Measurements from ENCODE around the gene CPS1.

- TF ChIP-seq YY1 (IDR thresholded peaks at IDR 0.05; ENCODE audit: insufficient read depth, insufficient read length), result no peak
- TF ChIP-seq SUZ12 (IDR thresholded peaks at IDR 0.05; ENCODE audit: extremely low read depth, insufficient read depth, insufficient read length), result no peak
- TF ChIP-seq ZNF274 (IDR thresholded peaks at IDR 0.05; ENCODE audit: low read depth, low read length), result no peak
Observed at GRCh38 chr2:210654091-210654490, 97.7 kb downstream of the CPS1 start.
